Keratinocyte (primary cell): Measurements from ENCODE around the gene ARL6IP4.

Experiments used
- EZH2 ChIP-seq: IDR thresholded peaks from one replicate; pipeline ENCODE4 v1.6.1; 2012; ENCODE audit warnings: inconsistent platforms, mild to moderate bottlenecking, low read length, moderate library complexity
- TF ChIP-seq, protein P1 (sequence below), 3 experiments: IDR thresholded peaks in 1 of 3; conservative IDR thresholded peaks in 1 of 3; optimal IDR thresholded peaks in 1 of 3; 2 replicates in 2 of 3; 3 replicates in 1 of 3; pipeline versions ENCODE3 to v1.5.1; 2011; ENCODE audit warnings: low read length in 3 of 3, mild to moderate bottlenecking in 3 of 3, moderate library complexity in 2 of 3, control low read depth in 1 of 3, inconsistent platforms in 1 of 3; ENCODE audit not compliant: insufficient read depth in 2 of 3; ENCODE audit errors: extremely low read depth in 1 of 3

DNA sequence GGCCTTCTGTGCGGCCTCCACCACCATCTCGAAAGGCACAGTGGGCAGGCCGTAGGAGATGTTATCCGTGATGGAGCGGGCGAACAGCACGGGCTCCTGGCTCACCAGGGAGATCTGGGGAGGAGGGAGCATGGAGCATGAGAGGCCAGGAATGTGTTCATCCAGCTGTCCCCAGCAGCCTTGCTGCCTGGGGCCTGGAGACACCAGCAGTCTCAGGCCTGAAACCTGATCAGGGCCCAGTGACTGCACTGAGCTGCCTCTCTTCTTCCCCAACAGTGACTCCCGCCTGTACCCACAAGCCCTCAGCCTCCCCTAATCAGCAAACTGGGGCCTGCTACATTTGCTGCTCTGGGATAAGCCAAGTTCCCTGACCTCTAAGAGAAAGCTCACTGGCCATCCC lies 45.2 kb upstream of the ARL6IP4 start:
- TF ChIP-seq, protein P1, sequence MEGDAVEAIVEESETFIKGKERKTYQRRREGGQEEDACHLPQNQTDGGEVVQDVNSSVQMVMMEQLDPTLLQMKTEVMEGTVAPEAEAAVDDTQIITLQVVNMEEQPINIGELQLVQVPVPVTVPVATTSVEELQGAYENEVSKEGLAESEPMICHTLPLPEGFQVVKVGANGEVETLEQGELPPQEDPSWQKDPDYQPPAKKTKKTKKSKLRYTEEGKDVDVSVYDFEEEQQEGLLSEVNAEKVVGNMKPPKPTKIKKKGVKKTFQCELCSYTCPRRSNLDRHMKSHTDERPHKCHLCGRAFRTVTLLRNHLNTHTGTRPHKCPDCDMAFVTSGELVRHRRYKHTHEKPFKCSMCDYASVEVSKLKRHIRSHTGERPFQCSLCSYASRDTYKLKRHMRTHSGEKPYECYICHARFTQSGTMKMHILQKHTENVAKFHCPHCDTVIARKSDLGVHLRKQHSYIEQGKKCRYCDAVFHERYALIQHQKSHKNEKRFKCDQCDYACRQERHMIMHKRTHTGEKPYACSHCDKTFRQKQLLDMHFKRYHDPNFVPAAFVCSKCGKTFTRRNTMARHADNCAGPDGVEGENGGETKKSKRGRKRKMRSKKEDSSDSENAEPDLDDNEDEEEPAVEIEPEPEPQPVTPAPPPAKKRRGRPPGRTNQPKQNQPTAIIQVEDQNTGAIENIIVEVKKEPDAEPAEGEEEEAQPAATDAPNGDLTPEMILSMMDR (optimal IDR thresholded peaks at IDR 0.05 in 1 of 3, IDR thresholded peaks at IDR 0.05 in 1 of 3, conservative IDR thresholded peaks at IDR 0.05 in 1 of 3; ENCODE audit: extremely low read depth in 1 of 3, insufficient read depth in 2 of 3, low read length in 3 of 3) = no peak
- no peak for TF ChIP-seq EZH2
